Spleen (tissue), 7 donors: ENCODE measurements around the gene CLCN3.

Experiments
- CTCF ChIP-seq, 11 experiments: fragments of 200-600 bp in 7 of 11; fragments of 450-650 bp in 4 of 11; sonication (generic) in 4 of 11; IDR thresholded peaks in 8 of 11; conservative IDR thresholded peaks in 3 of 11; 1 replicate in 7 of 11; 2 replicates in 4 of 11; pipeline versions ENCODE4 v1.4.0 to v1.8.0; 2016 to 2021; ENCODE audit warnings: antibody characterized with exemption in 11 of 11, inconsistent platforms in 4 of 11, mild to moderate bottlenecking in 1 of 11
- POLR2A ChIP-seq, 3 donors: fragments of 450-650 bp; IDR thresholded peaks; one replicate each; pipeline ENCODE4 v1.5.1; 2017; ENCODE audit warnings: antibody characterized with exemption in 3 of 3, mild to moderate bottlenecking in 1 of 3
- donor health status: DM: no; HTN: no; CAD: no; lungs with moderate emphysema.
- donor health status: DM: no; HTN: no; CAD: no.
- donor health status: DM: no; HTN: no; CAD: no.

DNA sequence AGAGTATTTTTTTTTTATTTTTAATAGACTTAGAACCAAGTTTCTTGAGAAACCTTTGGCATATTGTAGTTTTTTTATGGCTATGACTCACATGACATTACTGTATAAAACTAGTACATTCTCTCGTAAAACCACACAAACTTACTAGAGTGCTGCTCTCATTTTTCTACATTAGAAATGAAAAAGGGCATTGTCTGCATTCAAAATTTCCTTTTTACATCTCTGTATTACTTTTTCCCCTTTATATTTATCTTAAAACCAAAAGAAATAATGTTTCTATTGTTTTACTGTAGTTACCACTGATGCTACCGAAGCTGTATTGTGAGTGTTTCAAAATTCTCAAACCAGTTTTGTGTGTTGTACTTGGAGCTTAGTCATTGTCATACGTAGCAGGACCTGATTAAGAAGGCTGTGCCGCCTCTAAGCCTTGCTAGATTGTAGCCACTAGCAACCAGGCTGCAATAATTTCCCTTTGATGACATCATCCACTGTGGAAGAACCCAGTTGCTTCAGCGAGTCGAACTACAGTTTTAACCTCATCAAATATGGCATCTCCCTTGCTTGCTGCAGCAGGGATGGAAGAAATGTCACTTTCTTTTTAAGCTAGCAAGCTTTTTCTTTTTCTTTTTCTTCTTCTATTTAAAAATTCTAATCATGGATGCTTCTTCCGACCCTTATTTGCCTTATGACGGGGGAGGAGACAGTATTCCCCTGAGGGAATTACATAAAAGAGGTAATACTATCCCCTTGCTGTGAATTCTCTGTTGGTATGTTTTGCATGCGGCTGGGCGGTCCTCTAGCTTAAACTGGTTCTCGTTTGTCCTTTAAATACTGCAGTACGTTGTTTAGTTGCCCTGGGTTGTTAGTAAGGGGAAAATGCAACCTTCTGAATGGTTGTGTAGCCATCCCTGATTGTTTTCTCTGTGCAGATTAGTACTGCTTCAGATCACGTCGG is 39.6 kb downstream of the CLCN3 start:
- TF ChIP-seq POLR2A (IDR thresholded peaks at IDR 0.05) (no peak), CTCF (IDR thresholded peaks at IDR 0.05 in 8 of 11, conservative IDR thresholded peaks at IDR 0.05 in 3 of 11) (no peak)
